Left ventricle myocardium inferior (tissue), 1 donor: ENCODE results near the gene TMEM185B. TPM values are rescaled to one million over a fixed set of nuclear protein-coding genes. Genes with fewer than 3 reads are reported as not detected.

Experiments
- DNase-seq: peaks from one replicate; pipeline ENCODE4 v3.0.0-alpha.2; 2020
- H3K27ac ChIP-seq: fragments of 200-600 bp; replicated peaks from 2 replicates; pipeline ENCODE4 v1.8.0; 2021
- H3K27me3 ChIP-seq: fragments of 200-600 bp; 2 replicates; pipeline ENCODE4 v1.8.0; 2021; ENCODE audit warnings: low read depth
- H3K36me3 ChIP-seq: fragments of 200-600 bp; 2 replicates; pipeline ENCODE4 v1.8.0; 2021
- H3K4me1 ChIP-seq: fragments of 200-600 bp; 2 replicates; pipeline ENCODE4 v1.8.0; 2021
- H3K4me3 ChIP-seq: fragments of 200-600 bp; 2 replicates; pipeline ENCODE4 v1.8.0; 2021; ENCODE audit warnings: mild to moderate bottlenecking, moderate library complexity
- H3K9me3 ChIP-seq: fragments of 200-600 bp; replicated peaks from 2 replicates; pipeline ENCODE4 v1.8.0; 2021
- intact Hi-C: fragments of 100-400 bp; cut with micrococcal nuclease; formaldehyde crosslinking; loops from one replicate; pipeline ENCODE4 v1.11.0; 2022
- total RNA-seq: library from RNA; stranded (reverse); fragmentation: NEBNext Ultra II Directional; extraction: Animal tissue kit (Norgen Biotek cat#: 25700); gene quantifications from one replicate; pipeline ENCODE4 v1.2.1, GENCODE V29; 2021
- TF ChIP-seq, protein P1 (sequence below): fragments of 200-600 bp; IDR thresholded peaks from 2 replicates; pipeline ENCODE4 v1.8.0; 2021; ENCODE audit warnings: antibody characterized with exemption, mild to moderate bottlenecking, borderline replicate concordance
- donor health status: DM: no; HTN: yes; CAD: no; lungs with severe emphysema.

TMEM185B gene
- total RNA-seq, 1 donor from 2014 or later, result 21.0 TPM

DNA sequence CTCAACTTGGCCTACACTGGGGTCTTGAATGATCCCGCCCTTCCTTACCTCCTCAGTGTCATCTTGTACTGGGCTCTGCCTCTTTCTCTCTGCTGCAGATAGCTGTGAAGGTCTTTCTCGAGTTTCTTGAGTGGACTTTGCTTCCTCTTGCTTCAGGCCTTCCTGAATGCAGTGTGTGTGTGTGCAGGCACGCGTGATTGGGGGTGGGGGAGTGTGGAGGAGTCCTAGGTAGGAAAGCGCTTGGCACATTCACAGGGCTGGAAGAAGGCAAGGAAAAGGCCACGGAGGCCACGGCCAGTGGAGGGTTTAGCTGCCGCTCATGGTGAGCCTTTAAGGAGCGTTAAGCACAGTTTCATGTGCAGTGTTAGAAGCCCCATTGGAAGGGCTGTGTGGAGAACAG, 35.0 kb upstream of the TMEM185B start:
- no peak for DNase-seq
- peaks cover 85% of the 10 kb centered on the region for H3K4me1 ChIP-seq
- no peaks in the 10 kb centered on the region for H3K36me3 ChIP-seq
- no peaks in the 10 kb centered on the region for H3K27me3 ChIP-seq
- intact Hi-C loops, result no loop called here
- H3K27ac ChIP-seq, result no peak overlapping the region
- H3K9me3 ChIP-seq, result peaks cover 6% of the 10 kb centered on the region
- TF ChIP-seq, protein P1, sequence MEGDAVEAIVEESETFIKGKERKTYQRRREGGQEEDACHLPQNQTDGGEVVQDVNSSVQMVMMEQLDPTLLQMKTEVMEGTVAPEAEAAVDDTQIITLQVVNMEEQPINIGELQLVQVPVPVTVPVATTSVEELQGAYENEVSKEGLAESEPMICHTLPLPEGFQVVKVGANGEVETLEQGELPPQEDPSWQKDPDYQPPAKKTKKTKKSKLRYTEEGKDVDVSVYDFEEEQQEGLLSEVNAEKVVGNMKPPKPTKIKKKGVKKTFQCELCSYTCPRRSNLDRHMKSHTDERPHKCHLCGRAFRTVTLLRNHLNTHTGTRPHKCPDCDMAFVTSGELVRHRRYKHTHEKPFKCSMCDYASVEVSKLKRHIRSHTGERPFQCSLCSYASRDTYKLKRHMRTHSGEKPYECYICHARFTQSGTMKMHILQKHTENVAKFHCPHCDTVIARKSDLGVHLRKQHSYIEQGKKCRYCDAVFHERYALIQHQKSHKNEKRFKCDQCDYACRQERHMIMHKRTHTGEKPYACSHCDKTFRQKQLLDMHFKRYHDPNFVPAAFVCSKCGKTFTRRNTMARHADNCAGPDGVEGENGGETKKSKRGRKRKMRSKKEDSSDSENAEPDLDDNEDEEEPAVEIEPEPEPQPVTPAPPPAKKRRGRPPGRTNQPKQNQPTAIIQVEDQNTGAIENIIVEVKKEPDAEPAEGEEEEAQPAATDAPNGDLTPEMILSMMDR, result no peak
- no peak overlapping the region for H3K4me3 ChIP-seq

DNA sequence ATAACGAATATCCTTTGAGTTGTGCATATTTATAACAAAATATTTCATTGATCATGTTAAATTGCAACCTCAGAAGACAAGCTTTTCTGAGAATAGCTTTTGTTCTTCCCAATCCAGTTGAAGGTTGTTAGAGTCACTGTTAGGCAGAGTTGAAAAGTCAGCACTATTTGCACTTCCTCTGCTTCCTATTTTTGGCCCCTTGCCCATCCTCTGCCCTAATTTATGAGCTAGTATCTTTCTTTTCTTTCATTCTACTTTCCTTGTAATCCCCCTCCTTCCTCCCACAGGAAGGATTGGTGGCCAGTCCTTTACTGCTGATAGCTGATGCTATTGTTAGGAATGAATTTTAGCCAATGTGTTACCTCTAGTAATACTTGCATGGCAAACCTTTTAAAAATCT, 34.3 kb upstream of the TMEM185B start:
- Histone ChIP-seq H3K36me3 (no peaks in the 10 kb centered on the region), H3K27ac (no peak overlapping the region), H3K9me3 (peaks cover 6% of the 10 kb centered on the region), H3K4me1 (peaks cover 87% of the 10 kb centered on the region), H3K27me3 (no peaks in the 10 kb centered on the region), H3K4me3 (no peak overlapping the region)
- TF ChIP-seq, protein P1, result no peak
- DNase-seq, result no peak
- intact Hi-C loops, result no loop called here

DNA sequence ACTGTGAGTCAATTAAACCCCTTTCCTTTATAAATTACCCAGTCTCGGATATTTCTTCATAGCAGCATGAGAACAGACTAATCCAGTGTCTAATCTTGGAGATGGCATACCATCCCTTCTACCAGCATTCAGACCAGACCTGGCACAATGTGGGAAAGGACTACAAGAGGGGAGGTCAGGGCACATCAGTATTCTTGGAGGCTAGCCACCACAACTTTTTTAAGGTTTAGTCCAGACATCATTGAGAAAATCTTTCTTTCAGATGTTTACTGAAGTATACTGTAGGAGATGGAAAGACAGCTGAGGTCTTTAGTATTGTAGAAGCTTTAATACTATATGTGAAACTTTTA, 33.4 kb upstream of the TMEM185B start:
- intact Hi-C loops, result no loop called here
- peaks cover 86% of the 10 kb centered on the region for H3K4me1 ChIP-seq
- H3K27me3 ChIP-seq, result no peaks in the 10 kb centered on the region
- no peak overlapping the region for H3K4me3 ChIP-seq
- DNase-seq, result no peak
- H3K27ac ChIP-seq, result no peak overlapping the region
- no peaks in the 10 kb centered on the region for H3K36me3 ChIP-seq
- TF ChIP-seq, protein P1, result no peak
- peaks cover 6% of the 10 kb centered on the region for H3K9me3 ChIP-seq

DNA sequence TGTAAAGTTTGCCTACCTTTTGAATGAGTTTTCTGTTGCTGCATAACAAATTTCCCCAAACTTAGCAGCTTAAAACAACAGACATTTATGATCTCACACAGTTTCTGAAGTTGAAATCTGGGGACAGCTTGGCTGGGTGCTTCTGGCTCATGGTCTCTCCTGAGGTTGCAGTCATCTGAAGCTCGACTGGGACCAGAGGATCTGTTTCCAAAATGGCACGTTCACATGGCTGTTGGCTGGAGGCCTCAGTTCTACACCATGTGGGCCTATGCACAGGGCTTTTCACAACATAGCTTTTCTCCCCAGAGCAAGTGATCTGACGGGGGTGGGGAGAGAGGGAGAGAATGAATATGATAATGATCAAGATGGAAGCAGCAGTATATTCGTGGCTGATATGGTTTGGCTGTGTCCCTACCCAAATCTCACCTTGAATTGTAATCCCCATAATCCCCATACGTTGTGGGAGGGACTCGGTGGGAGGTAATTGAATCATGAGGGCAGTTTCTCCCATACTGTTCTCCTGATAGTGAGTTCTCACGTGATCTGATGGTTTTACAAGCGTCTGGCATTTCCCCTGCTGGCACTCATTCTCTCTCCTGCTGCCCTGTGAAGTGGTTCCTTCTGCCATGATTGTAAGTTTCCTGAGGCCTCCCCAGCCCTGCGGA, 32.9 kb upstream of the TMEM185B start:
- no peaks in the 10 kb centered on the region for H3K27me3 ChIP-seq
- peaks cover 6% of the 10 kb centered on the region for H3K9me3 ChIP-seq
- no peak for DNase-seq
- no peak overlapping the region for H3K4me3 ChIP-seq
- TF ChIP-seq, protein P1, result no peak
- no peak overlapping the region for H3K27ac ChIP-seq
- peaks cover 84% of the 10 kb centered on the region for H3K4me1 ChIP-seq
- intact Hi-C loops, result no loop called here
- no peaks in the 10 kb centered on the region for H3K36me3 ChIP-seq

DNA sequence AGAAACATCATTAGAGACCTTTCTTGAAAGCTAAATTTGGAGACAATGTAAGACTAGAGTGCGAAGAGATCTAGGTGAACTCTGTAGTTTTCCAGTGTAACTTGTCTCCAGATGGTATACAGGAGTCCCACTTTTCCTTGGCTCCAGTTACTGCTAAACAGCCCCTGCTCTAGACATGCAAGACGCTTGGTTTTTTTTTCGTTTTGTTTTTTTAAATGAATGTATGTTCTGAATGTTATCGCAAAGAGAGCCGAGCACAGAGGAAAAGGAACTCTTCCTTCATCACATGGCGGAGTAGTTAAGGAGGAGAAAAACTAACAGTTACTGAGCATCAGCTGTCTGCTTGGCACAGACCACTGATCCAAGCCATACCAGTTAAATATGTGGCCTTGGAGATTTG, 31.9 kb upstream of the TMEM185B start:
- TF ChIP-seq, protein P1, result no peak
- Histone ChIP-seq H3K4me3 (peak overlapping the region; percentile 75), H3K36me3 (no peaks in the 10 kb centered on the region), H3K9me3 (no peaks in the 10 kb centered on the region), H3K27ac (no peak overlapping the region), H3K27me3 (no peaks in the 10 kb centered on the region), H3K4me1 (peaks cover 74% of the 10 kb centered on the region)
- DNase-seq, result no peak
- intact Hi-C loops, result no loop called here
